ENCODE measurements around the gene GJC1.
"Not testable (repeated sequence)": the region's sequence is repeated elsewhere in the genome, so short reads cannot be mapped to it uniquely, and the experiment has no call there.

GJC1 gene

GRCh38 chr17:44758414-44759085 is 71.5 kb downstream of the GJC1 start, which contains the start of gene ADAM11:
Gene ADAM11, plus strand, starts transcription at chr17:44758988. Its CDS starts 212 bp downstream, at chr17:44759200.
- DNase-seq = no peak

GRCh38 chr17:44757918-44758413 is 72.1 kb downstream of the GJC1 start:
- no peak for DNase-seq

DNA sequence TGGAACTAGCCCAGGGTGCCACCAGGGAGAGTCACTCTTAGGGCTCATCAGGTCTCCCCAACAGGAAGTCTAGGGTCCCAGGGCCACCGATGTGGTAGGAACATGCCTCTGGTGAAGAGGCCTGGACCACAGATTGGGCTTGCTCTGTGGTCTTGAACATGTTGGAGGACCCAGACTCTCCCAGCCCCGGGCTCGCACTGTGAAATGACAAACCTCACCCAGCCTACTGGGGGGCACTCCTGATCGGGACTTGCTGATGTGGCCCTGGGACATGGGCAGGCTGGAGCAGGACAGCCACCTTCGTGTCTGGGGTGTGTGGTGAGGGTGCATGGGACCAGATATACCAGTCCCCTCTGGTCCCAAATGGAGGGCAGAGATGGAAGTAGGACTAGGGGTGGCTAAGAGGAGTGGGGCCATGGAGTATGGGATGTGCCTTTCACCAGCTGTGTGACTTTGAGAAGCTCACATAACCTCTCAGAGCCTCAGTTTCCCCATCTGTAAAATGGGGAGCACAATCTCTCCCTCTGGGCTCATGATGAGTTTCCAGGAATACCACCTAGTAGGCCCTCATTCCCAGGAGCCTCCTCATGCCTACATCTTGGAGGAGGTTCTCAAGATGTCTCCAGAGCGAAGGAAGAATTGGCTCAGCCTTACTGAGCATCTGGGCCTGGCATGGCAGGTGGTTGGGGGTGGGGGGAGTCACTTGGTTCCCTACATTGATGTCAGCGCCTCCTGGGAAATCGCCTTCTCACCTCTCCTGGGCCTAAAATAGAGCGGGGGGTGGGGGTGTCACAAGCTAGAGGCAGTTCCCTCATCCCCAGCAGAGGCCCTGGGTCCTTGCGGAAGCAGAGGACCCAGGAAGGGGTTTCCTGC is 72.8 kb downstream of the GJC1 start:
- DNase-seq = no peak

DNA sequence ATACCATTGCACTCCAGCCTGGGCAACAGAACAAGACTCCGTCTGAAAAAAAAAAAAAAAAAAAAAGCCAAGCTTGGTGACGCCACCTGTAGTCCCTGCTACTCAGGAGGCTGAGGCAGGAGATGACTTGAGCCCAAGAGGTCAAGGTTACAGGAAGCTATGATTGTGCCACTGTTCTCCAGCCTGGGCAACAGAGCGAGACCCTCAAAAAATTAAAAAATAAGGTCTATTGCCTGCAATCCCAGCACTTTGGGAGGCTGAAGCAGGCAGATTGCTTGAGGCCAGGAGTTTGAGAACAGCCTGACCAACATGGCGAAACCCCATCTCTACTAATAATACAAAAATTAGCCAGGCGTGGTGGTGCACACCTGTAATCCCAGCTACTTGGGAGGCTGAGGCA is 74.9 kb downstream of the GJC1 start:
- not testable (repeated sequence) for DNase-seq

DNA sequence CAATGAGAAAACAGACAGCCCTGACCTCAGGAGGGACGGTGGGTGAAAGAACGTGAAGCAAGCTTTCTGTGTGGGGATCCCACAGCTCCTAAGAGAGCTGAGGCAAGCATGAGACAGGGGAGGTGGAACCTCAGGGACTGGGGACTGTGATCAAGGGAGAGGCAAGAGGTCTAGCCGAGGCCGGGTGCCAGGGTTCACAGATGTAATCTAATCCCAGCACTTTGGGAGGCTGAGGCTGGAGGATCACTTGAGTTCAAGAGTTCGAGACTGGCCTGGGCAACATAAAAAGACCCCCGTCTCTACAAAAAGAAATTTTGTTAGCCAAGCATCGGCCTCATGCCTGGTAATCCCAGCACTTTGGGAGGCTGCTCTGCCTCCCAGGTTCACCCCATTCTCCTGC is 75.8 kb downstream of the GJC1 start:
- DNase-seq = no peak

- DNase-seq = no peak
Measured at GRCh38 chr17:44752953-44753861, 76.9 kb downstream of the GJC1 start.

GRCh38 chr17:44751806-44752205 is 78.3 kb downstream of the GJC1 start:
- DNase-seq = no peak

GRCh38 chr17:44751331-44751730 is 78.8 kb downstream of the GJC1 start:
- no peak for DNase-seq

- DNase-seq = no peak
Measured at GRCh38 chr17:44749980-44750318, 80.1 kb downstream of the GJC1 start.

GRCh38 chr17:44749076-44749979 is 80.8 kb downstream of the GJC1 start:
- no peak for DNase-seq

All from activated CD4-positive, CD25-positive, alpha-beta regulatory T cell (primary cell).